ENCODE results near the gene INPP5B. TPM values are rescaled to one million over a fixed set of nuclear protein-coding genes. Genes with fewer than 3 reads are reported as not detected.

Gene INPP5B
- total and polyA plus RNA-seq, 2 of the 13 experiments (the other 11 are each of a cell fraction or from before 2014, with no cell fraction given) = 9.0 to 9.8 TPM

- Histone ChIP-seq H3K9me3 (ENCODE audit: low read length) (no peaks in the 10 kb centered on the region), H3K4me2 (ENCODE audit: low read depth, low read length) (no peak overlapping the region), H3K36me3 (replicated peaks in 1 of 2; ENCODE audit: control insufficient read depth in 1 of 2, insufficient read depth in 2 of 2, low read length in 2 of 2) (peaks cover 7 to 52% of the 10 kb centered on the region in 2 experiments), H3K4me3 (replicated peaks in 1 of 3; ENCODE audit: insufficient read depth in 1 of 3, low read depth in 2 of 3, low read length in 3 of 3) (no peak overlapping the region), H3K27me3 (ENCODE audit: control insufficient read depth in 1 of 2, insufficient read depth in 2 of 2, low read length in 2 of 2) (no peaks in the 10 kb centered on the region), H3K79me2 (ENCODE audit: insufficient read depth, low read length) (no peaks in the 10 kb centered on the region), H3K9ac (ENCODE audit: insufficient read depth, low read depth, low read length) (no peak overlapping the region), H3K27ac (ENCODE audit: extremely low read length, insufficient read depth, low read length) (no peak overlapping the region), H2AFZ (ENCODE audit: low read length) (no peak overlapping the region), H3K4me1 (ENCODE audit: insufficient read depth, low read length) (peaks cover 17% of the 10 kb centered on the region), H4K20me1 (ENCODE audit: insufficient read depth, low read length) (no peaks in the 10 kb centered on the region)
- FAIRE-seq (peak; percentile 55), DNase-seq (ENCODE audit: low spot score) (no peak), ATAC-seq (no peak)
- BruUV-seq (replicated peaks) = no TSS peak
- no peak for TF ChIP-seq ZFP91 (CRISPR knock-in tag; IDR thresholded peaks at IDR 0.05; ENCODE audit: borderline replicate concordance)
- TF ChIP-seq SIX1 (CRISPR knock-in tag; IDR thresholded peaks at IDR 0.05; ENCODE audit: borderline replicate concordance) = no peak
- no peak for TF ChIP-seq ZNF879 (CRISPR knock-in tag; IDR thresholded peaks at IDR 0.05)
- TF ChIP-seq ZNF792 (CRISPR knock-in tag; IDR thresholded peaks at IDR 0.05) = no peak
- TF ChIP-seq MED1 (CRISPR knock-in tag; IDR thresholded peaks at IDR 0.05) = no peak
- TF ChIP-seq ZNF17 (CRISPR knock-in tag; IDR thresholded peaks at IDR 0.05) = no peak
- no peak for TF ChIP-seq ZNF557 (CRISPR knock-in tag; IDR thresholded peaks at IDR 0.05)
- 0 out of 2 replicates have a peak, but pooled peaks have one; percentile 15 for TF ChIP-seq ZNF362 (CRISPR knock-in tag; IDR thresholded peaks at IDR 0.05; ENCODE audit: borderline replicate concordance)
- POLR2A ChIA-PET = no interaction called here
- 94% methylated on average over 1 of the region's 1 CpG for WGBS (ENCODE audit: low lambda C conversion rate)
- intact Hi-C loops (cut with micrococcal nuclease; ENCODE audit: unreplicated experiment) = no loop called here
- CTCF ChIA-PET (ENCODE audit: low intra/inter-chr PET ratio, low total read pairs) = no interaction called here
- in situ Hi-C loops (cut with HindIII; ENCODE audit: extremely low pct_ligation_motif_present, low pct_unique_long_range_greater_than_20kb) = no loop called here
Observed at GRCh38 chr1:37875833-37876232, 71.0 kb downstream of the INPP5B start.
